GM19372 (cell line): ENCODE data around the gene SOBP.
"Not testable (repeated sequence)": the region's sequence is repeated elsewhere in the genome, so short reads cannot be mapped to it uniquely, and the experiment has no call there.

Experiments
- ATAC-seq: cut with Tn5 transposase; IDR thresholded peaks from one replicate; pipeline ENCODE4 v1.9.1; 2021; ENCODE audit warnings: mild to moderate bottlenecking, low read depth, moderate library complexity; ENCODE audit not compliant: unreplicated experiment

Gene SOBP

GRCh38 chr6:107520706-107521105, 30.8 kb downstream of the SOBP start:
- not testable (repeated sequence) for ATAC-seq

GRCh38 chr6:107523054-107523791, 33.3 kb downstream of the SOBP start:
- ATAC-seq: no peak

- no peak for ATAC-seq
These were observed 33.9 kb downstream of the SOBP start for GRCh38 chr6:107523794-107524193.

- no peak for ATAC-seq
These were observed 34.7 kb downstream of the SOBP start for GRCh38 chr6:107524626-107525025.

- ATAC-seq: no peak
These were observed 42.0 kb downstream of the SOBP start for GRCh38 chr6:107531868-107532267.

GRCh38 chr6:107532706-107533105, 42.8 kb downstream of the SOBP start:
- ATAC-seq: no peak

- no peak for ATAC-seq
These were observed 43.6 kb downstream of the SOBP start for GRCh38 chr6:107533415-107534059.

- no peak for ATAC-seq
These were observed 44.7 kb downstream of the SOBP start for GRCh38 chr6:107534571-107535141.

GRCh38 chr6:107535626-107536025, 45.7 kb downstream of the SOBP start:
- no peak for ATAC-seq

- no peak for ATAC-seq
These were observed 46.5 kb downstream of the SOBP start for GRCh38 chr6:107536180-107536961.

GRCh38 chr6:107537559-107537958, 47.6 kb downstream of the SOBP start:
- ATAC-seq: no peak

GRCh38 chr6:107538856-107539387, 49.0 kb downstream of the SOBP start:
- ATAC-seq: no peak

- no peak for ATAC-seq
These were observed 49.5 kb downstream of the SOBP start for GRCh38 chr6:107539409-107539808.

GRCh38 chr6:107539849-107540464, 50.0 kb downstream of the SOBP start:
- ATAC-seq: no peak

- no peak for ATAC-seq
These were observed 50.5 kb downstream of the SOBP start for GRCh38 chr6:107540465-107540857.

GRCh38 chr6:107542192-107542668, 52.3 kb downstream of the SOBP start:
- ATAC-seq: no peak

GRCh38 chr6:107543088-107543487, 53.2 kb downstream of the SOBP start:
- no peak for ATAC-seq

- no peak for ATAC-seq
These were observed 53.6 kb downstream of the SOBP start for GRCh38 chr6:107543567-107543966.

GRCh38 chr6:107545763-107546162, 55.8 kb downstream of the SOBP start:
- no peak for ATAC-seq
